ENCODE results near the gene ACSS1.

ACSS1 gene

GRCh38 chr20:25054995-25055629, 2.8 kb downstream of the ACSS1 start:
- no peak for TF ChIP-seq CTCF (IDR thresholded peaks at IDR 0.05)

DNA sequence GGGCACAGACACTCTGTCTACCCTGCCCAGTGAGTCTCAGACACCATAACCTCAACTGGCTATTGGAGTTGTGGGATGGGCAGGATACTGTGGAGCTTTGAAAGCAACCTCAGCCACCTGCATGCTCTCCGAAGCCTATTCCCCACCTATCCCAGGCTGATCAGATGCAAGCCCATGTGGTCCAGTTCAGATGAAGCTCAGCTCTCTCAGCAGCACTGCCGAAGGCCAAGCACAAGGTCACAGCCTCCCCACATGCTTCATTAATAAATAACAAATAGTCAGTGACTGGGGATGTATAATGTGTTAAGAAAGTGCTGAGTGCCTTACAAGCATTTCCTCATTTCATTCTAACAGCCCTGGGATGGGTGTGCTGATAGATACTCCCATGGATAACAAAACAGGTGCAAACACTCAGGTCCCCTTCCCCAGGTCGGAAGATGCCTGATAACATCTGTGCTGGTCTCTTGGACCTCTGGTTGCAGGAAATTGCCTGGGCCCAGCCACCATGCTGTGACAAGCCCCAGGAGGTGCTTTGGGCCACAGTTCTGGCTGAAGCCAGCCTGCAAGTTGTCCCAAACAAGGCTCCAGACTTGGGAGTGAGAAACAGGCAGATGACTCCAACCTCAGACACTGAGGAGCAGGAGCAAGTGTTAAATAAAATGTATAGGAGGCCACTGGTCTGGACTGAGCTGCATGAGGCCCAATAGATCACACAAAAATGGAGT, 3.7 kb downstream of the ACSS1 start:
- TF ChIP-seq CTCF (IDR thresholded peaks at IDR 0.05): no peak

DNA sequence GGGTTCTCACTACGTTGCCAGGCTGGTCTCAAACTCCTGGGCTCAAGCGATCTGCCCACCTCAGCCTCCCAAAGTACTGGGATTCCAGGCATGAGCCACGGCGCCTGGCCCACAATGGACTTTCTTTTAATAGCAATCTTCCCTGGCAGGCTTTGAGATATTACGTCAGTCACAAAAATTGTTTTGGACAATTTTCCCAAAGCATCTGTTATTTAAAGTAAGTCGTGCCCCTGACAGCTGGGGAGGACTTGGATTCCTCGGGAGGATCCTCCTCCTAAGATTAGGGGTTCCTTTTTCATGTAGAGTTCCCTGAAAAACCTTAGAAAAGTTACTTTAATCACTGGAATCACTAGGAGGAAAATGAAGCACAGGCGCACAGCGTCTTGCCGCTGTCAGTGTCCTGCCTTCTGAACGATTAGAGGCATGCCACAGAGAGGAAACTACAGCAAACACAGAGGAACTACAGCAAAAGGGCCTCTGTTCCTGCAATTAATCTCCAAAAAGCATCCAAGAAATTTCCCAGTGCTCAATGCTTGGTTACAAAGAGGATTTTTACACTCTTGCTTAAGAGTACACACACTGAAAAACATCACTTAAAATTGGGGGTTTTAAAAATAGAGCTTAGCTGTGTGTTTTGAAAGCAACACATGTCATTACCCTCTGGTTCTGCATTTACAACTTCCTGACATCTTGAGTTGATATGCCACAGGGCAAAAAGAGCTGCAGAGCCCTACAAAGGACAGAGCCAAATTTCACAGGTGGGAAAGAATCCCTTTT, 4.5 kb downstream of the ACSS1 start:
- TF ChIP-seq CTCF (IDR thresholded peaks at IDR 0.05): no peak

GRCh38 chr20:25052255-25053194, 5.4 kb downstream of the ACSS1 start:
- TF ChIP-seq CTCF (IDR thresholded peaks at IDR 0.05): no peak

- no peak for TF ChIP-seq CTCF (IDR thresholded peaks at IDR 0.05)
Measured at GRCh38 chr20:25051386-25052155, 6.4 kb downstream of the ACSS1 start.

- no peak for TF ChIP-seq CTCF (IDR thresholded peaks at IDR 0.05)
Measured at GRCh38 chr20:25050501-25051350, 7.2 kb downstream of the ACSS1 start.
